Skeletal muscle satellite cell (primary cell): ENCODE results near the gene SARS1.
A peak's percentile ranks its signal among the peaks of the same experiment; 100 is the strongest.

ENCODE experiments used
- H3K27me3 ChIP-seq: 2 replicates; pipeline ENCODE4 v1.7.0; 2013; ENCODE audit warnings: low read length; ENCODE audit not compliant: control insufficient read depth, insufficient read depth
- H3K36me3 ChIP-seq: 2 replicates; pipeline ENCODE4 v1.7.0; 2013; ENCODE audit warnings: mild to moderate bottlenecking, control low read depth, low read length; ENCODE audit not compliant: insufficient read depth
- H3K4me1 ChIP-seq: 2 replicates; pipeline ENCODE4 v1.7.0; 2013; ENCODE audit warnings: low read length; ENCODE audit not compliant: control insufficient read depth, insufficient read depth
- H3K4me2 ChIP-seq: 2 replicates; pipeline ENCODE4 v1.7.0; 2013; ENCODE audit warnings: mild to moderate bottlenecking, low read length
- H3K4me3 ChIP-seq: 2 replicates; pipeline ENCODE4 v1.7.0; 2013; ENCODE audit warnings: low read length
- H3K9ac ChIP-seq: 2 replicates; pipeline ENCODE4 v1.7.0; 2013; ENCODE audit warnings: mild to moderate bottlenecking, low read depth, low read length, moderate library complexity
- H3K9me3 ChIP-seq: replicated peaks from 2 replicates; pipeline ENCODE4 v1.7.0; 2013; ENCODE audit warnings: mild to moderate bottlenecking, control low read depth, low read length

Gene SARS1

GRCh38 chr1:109252893-109253802, 39.4 kb downstream of the SARS1 start:
- Histone ChIP-seq H3K4me2 (peak overlapping the region; percentile 29), H3K4me3 (peak overlapping the region; percentile 19), H3K27me3 (peaks cover 20% of the 10 kb centered on the region), H3K9ac (no peak overlapping the region), H3K4me1 (peaks cover 29% of the 10 kb centered on the region), H3K9me3 (no peaks in the 10 kb centered on the region), H3K36me3 (no peaks in the 10 kb centered on the region)

- no peak overlapping the region for H3K9ac ChIP-seq
- peak overlapping the region; percentile 19 for H3K4me3 ChIP-seq
- H3K4me2 ChIP-seq = peak overlapping the region; percentile 29
- peaks cover 20% of the 10 kb centered on the region for H3K27me3 ChIP-seq
- H3K4me1 ChIP-seq = peaks cover 27% of the 10 kb centered on the region
- H3K36me3 ChIP-seq = no peaks in the 10 kb centered on the region
- no peaks in the 10 kb centered on the region for H3K9me3 ChIP-seq
These were observed 40.3 kb downstream of the SARS1 start for GRCh38 chr1:109253803-109254620.

- Histone ChIP-seq H3K4me1 (peaks cover 23% of the 10 kb centered on the region), H3K4me3 (no peak overlapping the region), H3K4me2 (no peak overlapping the region), H3K9ac (no peak overlapping the region), H3K9me3 (no peaks in the 10 kb centered on the region), H3K36me3 (no peaks in the 10 kb centered on the region), H3K27me3 (peaks cover 20% of the 10 kb centered on the region)
These were observed 40.9 kb downstream of the SARS1 start for GRCh38 chr1:109254621-109255096.

- H3K36me3 ChIP-seq = no peaks in the 10 kb centered on the region
- H3K27me3 ChIP-seq = peaks cover 17% of the 10 kb centered on the region
- H3K4me3 ChIP-seq = no peak overlapping the region
- peaks cover 20% of the 10 kb centered on the region for H3K4me1 ChIP-seq
- H3K4me2 ChIP-seq = no peak overlapping the region
- no peak overlapping the region for H3K9ac ChIP-seq
- no peaks in the 10 kb centered on the region for H3K9me3 ChIP-seq
These were observed 41.5 kb downstream of the SARS1 start for GRCh38 chr1:109255097-109255651.

GRCh38 chr1:109255678-109256077, 42.0 kb downstream of the SARS1 start:
- Histone ChIP-seq H3K4me2 (no peak overlapping the region), H3K27me3 (peaks cover 13% of the 10 kb centered on the region), H3K4me3 (no peak overlapping the region), H3K9me3 (no peaks in the 10 kb centered on the region), H3K4me1 (peaks cover 20% of the 10 kb centered on the region), H3K36me3 (no peaks in the 10 kb centered on the region), H3K9ac (no peak overlapping the region)

GRCh38 chr1:109256085-109256484, 42.4 kb downstream of the SARS1 start:
- Histone ChIP-seq H3K9ac (no peak overlapping the region), H3K27me3 (peaks cover 10% of the 10 kb centered on the region), H3K4me3 (no peak overlapping the region), H3K4me1 (peaks cover 20% of the 10 kb centered on the region), H3K9me3 (no peaks in the 10 kb centered on the region), H3K4me2 (no peak overlapping the region), H3K36me3 (no peaks in the 10 kb centered on the region)

GRCh38 chr1:109256971-109257681, 43.4 kb downstream of the SARS1 start:
- H3K4me2 ChIP-seq = no peak overlapping the region
- H3K36me3 ChIP-seq = no peaks in the 10 kb centered on the region
- peaks cover 20% of the 10 kb centered on the region for H3K4me1 ChIP-seq
- no peaks in the 10 kb centered on the region for H3K9me3 ChIP-seq
- H3K4me3 ChIP-seq = no peak overlapping the region
- H3K9ac ChIP-seq = no peak overlapping the region
- H3K27me3 ChIP-seq = peaks cover 10% of the 10 kb centered on the region

- Histone ChIP-seq H3K4me2 (no peak overlapping the region), H3K4me1 (peaks cover 20% of the 10 kb centered on the region), H3K36me3 (no peaks in the 10 kb centered on the region), H3K27me3 (peaks cover 10% of the 10 kb centered on the region), H3K9ac (no peak overlapping the region), H3K4me3 (no peak overlapping the region), H3K9me3 (no peaks in the 10 kb centered on the region)
These were observed 44.1 kb downstream of the SARS1 start for GRCh38 chr1:109257682-109258421.

GRCh38 chr1:109258481-109259466, 45.1 kb downstream of the SARS1 start:
- Histone ChIP-seq H3K4me1 (peaks cover 15% of the 10 kb centered on the region), H3K9ac (no peak overlapping the region), H3K4me2 (no peak overlapping the region), H3K27me3 (peaks cover 10% of the 10 kb centered on the region), H3K4me3 (no peak overlapping the region), H3K36me3 (no peaks in the 10 kb centered on the region), H3K9me3 (no peaks in the 10 kb centered on the region)
